ENCODE results near the gene NFIC. TPM values are rescaled to one million over a fixed set of nuclear protein-coding genes. Genes with fewer than 3 reads are reported as not detected.
"Not testable (repeated sequence)": the region's sequence is repeated elsewhere in the genome, so short reads cannot be mapped to it uniquely, and the experiment has no call there.

The NFIC gene
- total and polyA plus RNA-seq, 4 donors: 40.4 to 208 (median 49.8) TPM

GRCh38 chr19:3348042-3348441, 18.3 kb upstream of the NFIC start:
- TF ChIP-seq CTCF (IDR thresholded peaks at IDR 0.05; ENCODE audit: control extremely low read depth, extremely low read depth): no peak
- no peak overlapping the region for H3K9ac ChIP-seq (ENCODE audit: insufficient read depth in 1 of 2, low read length in 2 of 2)
- 86 to 92% methylated on average over 11 of the region's 11 CpGs for WGBS, 2 donors
- H3K27ac ChIP-seq (ENCODE audit: low read depth in 1 of 2, low read length in 1 of 2): no peak overlapping the region
- H3K9me3 ChIP-seq (ENCODE audit: control insufficient read depth in 4 of 4, insufficient read depth in 3 of 4, low read length in 3 of 4): no peaks in the 10 kb centered on the region
- H3K4me3 ChIP-seq: no peak overlapping the region
- peaks cover 0 to 15% (median 4%) of the 10 kb centered on the region in 5 donors for H3K4me1 ChIP-seq (ENCODE audit: control insufficient read depth in 5 of 5, insufficient read depth in 5 of 5, low read length in 5 of 5)
- DNase-seq (no peak), ATAC-seq (ENCODE audit: insufficient read depth, low FRiP score) (no peak)
- peaks cover 0 to 3% (median 0%) of the 10 kb centered on the region in 3 donors for H3K27me3 ChIP-seq (ENCODE audit: control insufficient read depth in 3 of 3, insufficient read depth in 3 of 3, low read length in 2 of 3)
- no peaks in the 10 kb centered on the region for H3K36me3 ChIP-seq (ENCODE audit: control insufficient read depth in 4 of 4, insufficient read depth in 4 of 4, low read length in 4 of 4)

- 92 to 94% methylated on average over 11 of the region's 11 CpGs for whole genome bisulfite sequencing, 2 donors
- H3K27ac ChIP-seq (ENCODE audit: low read depth in 1 of 2, low read length in 1 of 2); ATAC-seq (ENCODE audit: insufficient read depth, low FRiP score): not testable (repeated sequence)
These were observed 17.9 kb upstream of the NFIC start for GRCh38 chr19:3348469-3348868.

GRCh38 chr19:3350014-3350663, 16.2 kb upstream of the NFIC start:
- H3K27me3 ChIP-seq (ENCODE audit: control insufficient read depth in 3 of 3, insufficient read depth in 3 of 3, low read length in 2 of 3): peaks cover 0 to 3% (median 0%) of the 10 kb centered on the region in 3 donors
- H3K9me3 ChIP-seq (ENCODE audit: control insufficient read depth in 4 of 4, insufficient read depth in 3 of 4, low read length in 3 of 4): no peaks in the 10 kb centered on the region
- peaks cover 0 to 15% (median 4%) of the 10 kb centered on the region in 5 donors for H3K4me1 ChIP-seq (ENCODE audit: control insufficient read depth in 5 of 5, insufficient read depth in 5 of 5, low read length in 5 of 5)
- TF ChIP-seq CTCF (IDR thresholded peaks at IDR 0.05; ENCODE audit: control extremely low read depth, extremely low read depth): no peak
- no peak overlapping the region for H3K9ac ChIP-seq (ENCODE audit: insufficient read depth in 1 of 2, low read length in 2 of 2)
- H3K4me3 ChIP-seq: no peak overlapping the region
- H3K27ac ChIP-seq (ENCODE audit: low read depth in 1 of 2, low read length in 1 of 2): no peak overlapping the region
- no peak for DNase-seq
- no peaks in the 10 kb centered on the region for H3K36me3 ChIP-seq (ENCODE audit: control insufficient read depth in 4 of 4, insufficient read depth in 4 of 4, low read length in 4 of 4)
- no peak for ATAC-seq (ENCODE audit: insufficient read depth, low FRiP score)
- 61 to 76% methylated on average over 9 of the region's 9 CpGs for WGBS, 2 donors

More at GRCh38 chr19:3348469-3348868, 17.9 kb upstream of the NFIC start:
- not testable (repeated sequence) for DNase-seq; H3K4me3 ChIP-seq; H3K9ac ChIP-seq (ENCODE audit: insufficient read depth in 1 of 2, low read length in 2 of 2); H3K36me3 ChIP-seq (ENCODE audit: control insufficient read depth in 4 of 4, insufficient read depth in 4 of 4, low read length in 4 of 4); H3K27me3 ChIP-seq (ENCODE audit: control insufficient read depth in 3 of 3, insufficient read depth in 3 of 3, low read length in 2 of 3); H3K9me3 ChIP-seq (ENCODE audit: control insufficient read depth in 4 of 4, insufficient read depth in 3 of 4, low read length in 3 of 4)
- H3K4me1 ChIP-seq (ENCODE audit: control insufficient read depth in 5 of 5, insufficient read depth in 5 of 5, low read length in 5 of 5): peaks cover 0 to 15% (median 4%) of the 10 kb centered on the region in 5 donors

GRCh38 chr19:3351702-3352447, 14.5 kb upstream of the NFIC start:
- DNase-seq (no peak), ATAC-seq (ENCODE audit: insufficient read depth, low FRiP score) (no peak)
- peaks cover 0 to 4% (median 0%) of the 10 kb centered on the region in 5 donors for H3K4me1 ChIP-seq (ENCODE audit: control insufficient read depth in 5 of 5, insufficient read depth in 5 of 5, low read length in 5 of 5)
- H3K36me3 ChIP-seq (ENCODE audit: control insufficient read depth in 4 of 4, insufficient read depth in 4 of 4, low read length in 4 of 4): no peaks in the 10 kb centered on the region
- WGBS, 2 donors: 84 to 86% methylated on average over 8 of the region's 8 CpGs
- H3K4me3 ChIP-seq: no peak overlapping the region
- TF ChIP-seq CTCF (IDR thresholded peaks at IDR 0.05; ENCODE audit: control extremely low read depth, extremely low read depth): no peak
- no peak overlapping the region for H3K27ac ChIP-seq (ENCODE audit: low read depth in 1 of 2, low read length in 1 of 2)
- H3K27me3 ChIP-seq (ENCODE audit: control insufficient read depth in 3 of 3, insufficient read depth in 3 of 3, low read length in 2 of 3): peaks cover 0 to 3% (median 0%) of the 10 kb centered on the region in 3 donors
- no peaks in the 10 kb centered on the region for H3K9me3 ChIP-seq (ENCODE audit: control insufficient read depth in 4 of 4, insufficient read depth in 3 of 4, low read length in 3 of 4)
- no peak overlapping the region for H3K9ac ChIP-seq (ENCODE audit: insufficient read depth in 1 of 2, low read length in 2 of 2)
